ENCODE measurements around the gene ERVH48-1.

ERVH48-1 gene

DNA sequence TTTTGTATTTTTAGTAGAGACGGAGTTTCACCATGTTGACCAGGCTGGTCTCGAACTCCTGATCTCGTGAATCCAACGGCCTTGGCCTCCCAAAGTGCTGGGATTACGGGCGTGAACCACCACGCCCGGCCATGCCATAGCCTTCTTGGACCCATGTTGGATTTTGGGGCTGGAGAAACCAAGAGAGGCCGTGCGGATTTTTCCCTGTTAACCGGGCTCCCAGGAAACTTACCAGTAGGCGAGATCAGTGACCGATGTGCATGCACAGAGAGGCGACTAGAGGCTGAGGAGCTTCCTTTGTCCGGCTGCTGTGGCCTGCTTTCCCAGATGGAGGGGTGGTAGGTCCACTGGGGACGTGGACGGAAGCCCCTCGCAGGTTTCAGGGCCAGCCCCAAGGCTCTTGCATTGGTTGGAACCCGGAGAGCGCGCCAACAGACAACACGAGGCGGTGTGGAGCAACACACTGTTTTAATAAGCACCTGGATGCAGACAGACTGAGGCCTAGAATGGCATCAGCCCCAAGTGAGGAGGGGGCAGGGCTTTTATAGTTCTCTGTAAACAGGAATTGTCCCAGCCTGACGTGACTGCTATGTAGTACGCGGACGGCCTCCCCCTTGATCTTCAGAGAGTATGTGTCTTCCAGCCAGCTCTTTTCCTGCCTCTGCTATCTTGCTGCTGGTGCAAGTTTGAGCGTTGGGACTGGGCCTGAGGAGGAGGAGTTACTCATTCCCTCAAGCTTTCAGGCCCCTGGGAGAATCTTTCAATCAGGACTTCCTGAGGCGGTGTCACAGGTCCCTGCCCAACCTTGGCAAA, at the start of gene ERVH48-1:
ERVH48-1 (minus strand) TSS at position 517 of the 813 bp plus-strand sequence. CDS start 6,624 bp downstream, outside the sequence.
- H3K4me3 ChIP-seq (ENCODE audit: low read depth, low read length): no peak within 1 kb of the TSS
- DNase-seq (ENCODE audit: low read depth, low spot score): no peak
- ChIA-PET POLR2A (no interaction called here), CTCF (interaction anchor here (1.3 kb wide), 1 partner anchor 9 kb away, joined by 6 read pairs; no protein-coding TSS in a partner anchor)
- TF ChIP-seq, protein P1, sequence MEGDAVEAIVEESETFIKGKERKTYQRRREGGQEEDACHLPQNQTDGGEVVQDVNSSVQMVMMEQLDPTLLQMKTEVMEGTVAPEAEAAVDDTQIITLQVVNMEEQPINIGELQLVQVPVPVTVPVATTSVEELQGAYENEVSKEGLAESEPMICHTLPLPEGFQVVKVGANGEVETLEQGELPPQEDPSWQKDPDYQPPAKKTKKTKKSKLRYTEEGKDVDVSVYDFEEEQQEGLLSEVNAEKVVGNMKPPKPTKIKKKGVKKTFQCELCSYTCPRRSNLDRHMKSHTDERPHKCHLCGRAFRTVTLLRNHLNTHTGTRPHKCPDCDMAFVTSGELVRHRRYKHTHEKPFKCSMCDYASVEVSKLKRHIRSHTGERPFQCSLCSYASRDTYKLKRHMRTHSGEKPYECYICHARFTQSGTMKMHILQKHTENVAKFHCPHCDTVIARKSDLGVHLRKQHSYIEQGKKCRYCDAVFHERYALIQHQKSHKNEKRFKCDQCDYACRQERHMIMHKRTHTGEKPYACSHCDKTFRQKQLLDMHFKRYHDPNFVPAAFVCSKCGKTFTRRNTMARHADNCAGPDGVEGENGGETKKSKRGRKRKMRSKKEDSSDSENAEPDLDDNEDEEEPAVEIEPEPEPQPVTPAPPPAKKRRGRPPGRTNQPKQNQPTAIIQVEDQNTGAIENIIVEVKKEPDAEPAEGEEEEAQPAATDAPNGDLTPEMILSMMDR (IDR thresholded peaks at IDR 0.05; ENCODE audit: insufficient read depth, low read length, missing control alignments): no peak

DNA sequence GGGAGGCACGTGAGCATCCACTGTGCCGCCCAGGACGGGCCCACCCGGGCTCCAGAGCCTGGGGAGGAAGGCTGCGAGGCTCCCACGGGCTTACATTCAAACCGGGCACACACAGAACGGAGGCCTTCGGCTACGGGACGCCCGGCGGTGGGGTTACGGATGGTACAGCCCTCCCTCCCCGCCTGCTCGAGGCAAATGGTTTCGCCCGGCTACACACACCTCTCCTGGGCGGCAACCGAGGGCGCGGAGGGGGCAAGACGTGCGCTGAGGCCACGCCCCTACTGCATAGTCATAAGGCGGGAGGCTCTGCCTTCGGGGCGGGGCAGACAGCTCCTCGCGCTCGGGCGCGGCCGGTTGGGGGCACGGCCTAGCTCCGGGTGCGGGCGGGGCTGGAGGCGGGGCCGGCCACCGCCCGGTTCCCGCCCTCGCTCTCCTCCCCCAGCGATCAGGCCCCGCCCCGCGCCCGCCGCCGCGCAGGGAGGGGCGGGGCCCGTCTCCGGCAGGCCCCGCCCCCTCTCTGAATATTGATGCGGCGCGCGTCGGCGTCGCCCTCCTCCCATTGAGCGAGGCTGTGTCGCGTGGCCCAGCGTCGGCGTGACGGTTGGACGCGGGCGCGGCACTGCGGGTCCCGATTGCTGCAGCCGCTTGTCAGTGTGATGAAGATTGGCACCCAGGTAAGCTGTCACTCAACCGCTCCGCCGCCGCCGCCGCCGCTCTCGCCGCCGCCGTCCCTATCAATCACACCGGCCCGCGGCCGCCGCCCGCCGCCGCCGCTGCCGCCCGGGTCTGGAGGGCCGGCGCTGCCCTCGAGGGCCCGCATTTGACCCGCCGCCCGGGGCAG, 48.8 kb upstream of the ERVH48-1 start, which contains the start of gene PKNOX1:
PKNOX1 (plus strand) TSS at position 572 of the 841 bp plus-strand sequence. CDS start 29,820 bp downstream, outside the sequence.
- TF ChIP-seq, protein P1 (IDR thresholded peaks at IDR 0.05; ENCODE audit: insufficient read depth, low read length, missing control alignments): no peak
- DNase-seq (ENCODE audit: low read depth, low spot score): peak; percentile 85
- CTCF ChIA-PET: no interaction called here
- H3K4me3 ChIP-seq (ENCODE audit: low read depth, low read length): peak within 1 kb of the TSS; percentile 70
- POLR2A ChIA-PET: interaction anchor here (0.9 to 1.0 kb wide), 2 partner anchors 13 to 17 kb away, joined by 3 to 13 read pairs; no protein-coding TSS in a partner anchor

GRCh38 chr21:42973309-42973990, 48.0 kb upstream of the ERVH48-1 start:
- peak overlapping the region; percentile 70 for H3K4me3 ChIP-seq (ENCODE audit: low read depth, low read length)
- ChIA-PET CTCF (interaction anchor here (1.5 kb wide), 1 partner anchor 14 kb away, joined by 4 read pairs; no protein-coding TSS in a partner anchor), POLR2A (interaction anchor here (0.9 to 1.0 kb wide), 2 partner anchors 14 to 18 kb away, joined by 3 to 13 read pairs; no protein-coding TSS in a partner anchor)
- no peak for DNase-seq (ENCODE audit: low read depth, low spot score)
- TF ChIP-seq, protein P1 (IDR thresholded peaks at IDR 0.05; ENCODE audit: insufficient read depth, low read length, missing control alignments): no peak

GRCh38 chr21:42971897-42972275, 46.5 kb upstream of the ERVH48-1 start:
- TF ChIP-seq, protein P1 (IDR thresholded peaks at IDR 0.05; ENCODE audit: insufficient read depth, low read length, missing control alignments): no peak
- ChIA-PET CTCF (interaction anchor here (1.5 kb wide), 1 partner anchor 12 kb away, joined by 4 read pairs; no protein-coding TSS in a partner anchor), POLR2A (no interaction called here)
- H3K4me3 ChIP-seq (ENCODE audit: low read depth, low read length): no peak overlapping the region
- no peak for DNase-seq (ENCODE audit: low read depth, low spot score)

- H3K4me3 ChIP-seq (ENCODE audit: low read depth, low read length): no peak overlapping the region
- no peak for DNase-seq (ENCODE audit: low read depth, low spot score)
- TF ChIP-seq, protein P1 (IDR thresholded peaks at IDR 0.05; ENCODE audit: insufficient read depth, low read length, missing control alignments): no peak
- ChIA-PET CTCF (no interaction called here), POLR2A (no interaction called here)
Measured at GRCh38 chr21:42970946-42971653, 45.7 kb upstream of the ERVH48-1 start.
